Activated CD4-positive, alpha-beta T cell treated with anti-CD3 and anti-CD28 coated beads, Interleukin-2, amount 10 ng/mL, durations not matched to agents 7 days and 5 days (primary cell): ENCODE data around the gene OR4L1. TPM values are rescaled to one million over a fixed set of nuclear protein-coding genes. Genes with fewer than 3 reads are reported as not detected.

Source experiments
- total RNA-seq, 2 experiments: library from RNA; stranded (reverse); gene quantifications; one replicate each; pipeline ENCODE4 v1.2.3, GENCODE V29; 2021

The OR4L1 gene
- total RNA-seq, 2 experiments from 2014 or later = not detected

Other genes with a start within 250 kb of the OR4L1 start
- gene OR4K2, start 184.9 kb upstream of the OR4L1 start, total RNA-seq = not detected
- gene OR4K5, start 139.4 kb upstream of the OR4L1 start, total RNA-seq = not detected
- gene OR4K1, start 129.1 kb upstream of the OR4L1 start, total RNA-seq = not detected
- not detected for gene OR4K15, start 84.5 kb upstream of the OR4L1 start, total RNA-seq
- gene OR4Q2, start 57.9 kb upstream of the OR4L1 start, total RNA-seq = not detected
- gene OR4K14, start 40.7 kb upstream of the OR4L1 start, total RNA-seq = not detected
- not detected for gene OR4K13, start 24.0 kb upstream of the OR4L1 start, total RNA-seq
- gene OR4K17, start 50.7 kb downstream of the OR4L1 start, total RNA-seq = not detected
- not detected for gene OR4N5, start 78.8 kb downstream of the OR4L1 start, total RNA-seq
- gene OR11G2, start 130.9 kb downstream of the OR4L1 start, total RNA-seq = not detected
- not detected for gene OR11H6, start 163.7 kb downstream of the OR4L1 start, total RNA-seq
- gene OR11H7, start 168.9 kb downstream of the OR4L1 start, total RNA-seq = not detected
- gene OR11H4, start 179.2 kb downstream of the OR4L1 start, total RNA-seq = not detected
- gene TTC5, start 245.9 kb downstream of the OR4L1 start, total RNA-seq = 10 to 100 TPM; 22.7 to 23.5 TPM